ENCODE results near the gene MPND.
A peak's percentile ranks its signal among the peaks of the same experiment; 100 is the strongest.

DNA sequence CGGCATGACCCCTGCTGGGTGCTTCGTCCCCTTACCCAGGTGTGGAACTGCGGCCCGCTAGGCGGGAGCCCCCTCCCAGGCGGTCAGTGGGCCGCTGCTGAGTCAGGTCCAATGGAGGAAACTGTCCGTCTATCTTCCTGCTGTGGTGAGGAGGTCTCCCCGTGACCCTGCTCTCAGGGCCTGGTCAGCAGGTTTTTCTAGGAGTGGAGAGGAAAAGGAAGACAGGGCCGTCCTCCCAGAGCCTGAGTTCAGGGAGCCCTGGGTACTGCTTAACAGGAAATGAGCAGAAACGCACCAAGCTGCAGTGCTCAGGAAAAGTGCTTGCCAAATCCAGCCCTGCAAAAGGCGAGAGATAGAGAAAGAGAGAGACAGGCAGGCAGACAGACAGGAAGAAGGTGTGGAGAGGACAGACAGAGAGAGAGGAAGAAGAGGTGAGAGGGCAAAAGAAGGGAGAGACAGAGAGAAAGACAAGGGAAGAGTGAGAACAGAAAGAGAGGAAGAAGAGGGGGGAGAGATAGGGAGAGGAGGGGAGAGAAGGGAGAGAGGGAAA, 46.7 kb downstream of the MPND start:
- TF ChIP-seq POLR2AphosphoS5 (IDR thresholded peaks at IDR 0.05) (peak in 1 of 2 donors; percentile 15), POLR2A (IDR thresholded peaks at IDR 0.05; ENCODE audit: low read depth) (no peak)

Measured in esophagus muscularis mucosa (tissue), 2 donors.